ENCODE results near the gene FADD.

DNA sequence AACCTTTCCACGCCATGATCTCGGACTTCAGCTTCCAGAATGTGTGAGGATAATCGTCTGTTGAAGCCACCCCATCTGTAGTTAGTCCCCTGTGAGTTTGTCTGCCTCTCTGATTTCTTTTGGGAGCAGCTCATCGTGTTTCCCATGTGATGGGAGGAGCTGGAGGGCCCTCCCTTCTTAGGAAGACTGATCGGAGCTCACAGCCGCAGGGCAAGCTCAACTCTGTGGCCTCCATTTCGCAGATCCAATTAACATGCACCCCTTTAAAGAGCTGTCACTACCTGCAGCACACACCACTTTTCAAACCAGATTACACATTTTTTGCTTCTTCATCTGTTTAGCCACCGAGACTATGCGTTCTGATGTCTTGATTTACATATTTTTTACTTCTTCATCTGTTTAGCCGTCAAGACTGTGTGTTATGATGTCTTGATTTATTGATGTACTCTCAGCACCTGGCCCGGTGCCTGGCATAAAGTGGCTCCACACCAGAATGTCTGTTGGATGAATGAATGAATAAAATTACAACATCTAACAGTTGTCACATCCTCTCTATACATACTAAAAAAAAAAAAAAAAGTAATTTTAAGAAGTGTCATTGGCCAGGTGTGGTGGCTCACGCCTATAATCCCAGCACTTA lies 52.5 kb downstream of the FADD start:
- TF ChIP-seq CTCF (IDR thresholded peaks at IDR 0.05) (no peak), POLR2A (IDR thresholded peaks at IDR 0.05) (no peak)

Data from esophagus squamous epithelium (tissue), 4 donors.